HL-60/S4 treated with phorbol 12-myristate 13-acetate at 8.2 ng/mL for 4 days and 3 days (cell line): ENCODE data around the gene NSD1.

ENCODE experiments used
- in situ Hi-C: fragments of 300-500 bp; cut with MboI; formaldehyde crosslinking; loops from 2 replicates; pipeline ENCODE4 v1.15.0; 2022; ENCODE audit warnings: low sequenced_read_pairs

The NSD1 gene

DNA sequence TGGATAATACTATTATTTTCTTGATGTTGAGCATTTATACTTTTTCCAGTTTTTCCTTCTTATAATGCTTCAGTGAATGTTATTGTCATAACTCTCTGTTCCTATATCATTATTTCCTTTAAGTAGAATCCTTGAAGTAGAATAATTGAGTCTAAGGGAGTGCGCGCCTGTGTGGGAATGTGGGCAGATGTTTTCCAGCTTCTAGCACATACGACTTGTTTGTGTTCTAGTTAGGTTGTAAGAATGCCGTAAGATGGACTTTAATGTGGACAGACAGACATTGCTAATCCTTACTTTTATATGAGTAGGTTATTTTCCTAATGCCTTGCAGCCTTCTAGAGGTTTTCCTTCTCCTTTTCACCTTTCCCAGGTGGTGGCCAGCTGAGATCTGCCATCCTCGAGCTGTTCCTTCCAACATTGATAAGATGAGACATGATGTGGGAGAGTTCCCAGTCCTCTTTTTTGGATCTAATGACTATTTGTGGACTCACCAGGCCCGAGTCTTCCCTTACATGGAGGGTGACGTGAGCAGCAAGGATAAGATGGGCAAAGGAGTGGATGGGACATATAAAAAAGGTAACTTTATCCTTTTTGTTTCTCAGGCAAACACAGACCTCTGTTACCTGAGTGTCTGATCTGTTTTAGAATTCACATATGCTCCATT is 135.8 kb downstream of the NSD1 start:
- in situ Hi-C loops = no loop called here

GRCh38 chr5:177269976-177270375 is 136.4 kb downstream of the NSD1 start:
- in situ Hi-C loops = no loop called here

GRCh38 chr5:177270653-177271052 is 137.1 kb downstream of the NSD1 start:
- in situ Hi-C loops = no loop called here

GRCh38 chr5:177271113-177271512 is 137.5 kb downstream of the NSD1 start:
- in situ Hi-C loops = no loop called here

DNA sequence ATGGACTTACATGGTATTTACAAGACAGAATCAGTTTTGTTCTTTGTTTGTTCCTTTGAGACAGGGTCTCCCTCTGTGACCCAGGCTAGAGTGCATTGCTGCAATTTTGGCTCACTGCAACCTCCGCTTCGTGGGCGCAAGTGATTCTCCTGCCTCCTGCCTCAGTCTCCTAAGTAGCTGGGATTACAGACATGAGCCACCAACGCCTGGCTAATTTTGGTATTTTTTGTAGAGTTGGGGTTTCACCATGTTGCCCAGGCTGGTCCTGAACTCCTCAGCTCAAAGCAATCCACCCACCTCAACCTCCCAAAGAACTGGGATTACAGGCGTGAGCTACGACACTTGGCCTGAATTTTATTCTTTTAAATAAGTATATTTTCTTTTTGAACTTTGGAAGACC is 142.3 kb downstream of the NSD1 start:
- in situ Hi-C loops = no loop called here

- in situ Hi-C loops = no loop called here
These were observed 143.3 kb downstream of the NSD1 start for GRCh38 chr5:177276886-177277285.

DNA sequence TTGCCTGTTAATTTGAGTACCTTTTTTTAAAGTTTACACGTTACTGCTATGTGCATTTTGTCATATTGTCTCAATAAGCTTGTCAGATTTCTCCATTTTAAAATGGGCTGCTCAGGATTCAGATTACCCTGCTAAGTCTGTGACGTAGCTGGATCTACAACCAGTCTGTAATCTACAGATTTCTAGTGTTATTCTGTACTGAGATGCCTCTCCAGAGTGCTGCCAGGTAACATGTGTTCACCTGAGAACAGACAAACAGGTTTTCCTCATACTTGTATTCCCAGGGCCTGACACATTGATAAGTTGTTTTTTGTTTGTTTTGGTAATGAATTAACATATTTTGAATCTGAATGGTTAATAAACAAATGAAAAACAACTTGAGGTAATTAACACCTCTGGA is 154.6 kb downstream of the NSD1 start:
- in situ Hi-C loops = no loop called here

- in situ Hi-C loops = no loop called here
These were observed 157.4 kb downstream of the NSD1 start for GRCh38 chr5:177290816-177291596.

DNA sequence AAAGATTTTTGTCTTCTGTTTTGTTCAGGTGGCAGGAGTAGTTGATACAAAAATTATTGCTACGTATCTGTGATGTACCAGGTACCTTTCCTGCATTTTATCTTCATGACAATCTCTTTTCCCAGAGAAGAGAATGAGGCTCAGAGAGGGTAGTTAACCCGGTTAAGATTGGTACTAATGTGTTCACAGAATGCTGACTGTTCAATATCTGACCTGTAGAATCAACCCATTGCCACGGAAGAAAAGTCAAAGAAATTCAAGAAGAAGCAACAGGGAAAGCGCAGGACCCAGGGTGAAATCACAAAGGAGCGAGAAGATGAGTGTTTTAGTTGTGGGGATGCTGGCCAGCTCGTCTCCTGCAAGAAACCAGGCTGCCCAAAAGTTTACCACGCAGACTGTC is 158.2 kb downstream of the NSD1 start:
- in situ Hi-C loops = no loop called here

GRCh38 chr5:177293819-177294581 is 160.4 kb downstream of the NSD1 start:
- in situ Hi-C loops = no loop called here

- in situ Hi-C loops = no loop called here
These were observed 161.1 kb downstream of the NSD1 start for GRCh38 chr5:177294632-177295031.

GRCh38 chr5:177295924-177296323 is 162.4 kb downstream of the NSD1 start:
- in situ Hi-C loops = no loop called here

DNA sequence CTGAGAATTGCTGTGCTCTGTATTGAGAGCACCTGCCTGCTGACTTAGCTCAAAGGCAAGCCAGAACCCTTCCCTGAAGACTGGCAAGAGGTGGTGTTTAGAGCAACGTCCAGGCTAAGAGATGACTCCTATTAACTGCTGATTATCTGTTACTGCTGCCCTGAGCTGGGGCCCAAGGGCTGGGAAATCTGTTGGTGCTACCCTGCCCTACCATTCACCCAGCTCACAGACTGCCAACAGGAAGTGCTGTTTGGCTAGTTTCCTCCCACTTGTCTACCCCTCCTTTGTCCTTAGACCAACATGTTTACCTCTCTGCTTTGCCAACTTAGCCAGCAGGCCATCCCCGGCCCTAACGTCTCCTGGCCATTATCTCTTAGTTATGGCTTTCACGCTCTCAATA is 163.0 kb downstream of the NSD1 start:
- in situ Hi-C loops = no loop called here

GRCh38 chr5:177297922-177298321 is 164.3 kb downstream of the NSD1 start:
- in situ Hi-C loops = no loop called here

DNA sequence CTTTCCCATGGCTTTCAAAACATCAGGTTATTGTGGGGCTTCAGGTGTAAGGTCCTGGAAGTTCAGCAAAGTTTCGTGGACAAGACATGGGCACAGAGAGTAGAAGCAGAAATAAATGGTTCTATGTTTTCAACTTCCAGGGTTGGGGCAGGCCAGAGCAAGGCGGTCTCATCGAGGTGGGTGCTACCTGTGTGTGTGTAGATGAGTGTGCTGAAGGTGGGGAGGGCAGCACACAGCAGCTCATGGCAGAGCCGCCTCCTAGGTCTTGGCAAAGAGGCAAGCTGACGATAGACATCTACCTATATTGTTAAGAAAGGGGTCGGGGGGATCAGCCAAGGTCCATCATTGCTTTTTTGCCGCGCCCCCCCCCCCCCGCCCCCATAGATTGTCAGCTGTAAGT is 166.1 kb downstream of the NSD1 start:
- in situ Hi-C loops = no loop called here

- in situ Hi-C loops = no loop called here
These were observed 166.8 kb downstream of the NSD1 start for GRCh38 chr5:177300236-177300880.

- in situ Hi-C loops = no loop called here
These were observed 167.4 kb downstream of the NSD1 start for GRCh38 chr5:177300951-177301350.

- in situ Hi-C loops = no loop called here
These were observed 168.1 kb downstream of the NSD1 start for GRCh38 chr5:177301503-177302165.

- in situ Hi-C loops = no loop called here
These were observed 169.0 kb downstream of the NSD1 start for GRCh38 chr5:177302354-177303110.
